GM13977 (cell line): ENCODE results near the gene LYZL1.

Experiments used
- DNase-seq: peaks from one replicate; pipeline ENCODE4 v3.0.0; 2012; ENCODE audit warnings: low spot score
- CTCF ChIP-seq: IDR thresholded peaks from 2 replicates; pipeline ENCODE4 v1.5.1; 2012; ENCODE audit warnings: mild to moderate bottlenecking, control low read depth; ENCODE audit not compliant: insufficient read depth; ENCODE audit errors: extremely low read depth, missing control alignments
- in situ Hi-C: fragments of 300-500 bp; cut with MboI; formaldehyde crosslinking; loops from one replicate; pipeline ENCODE4 v1.12.0; 2022; ENCODE audit warnings: low sequenced_read_pairs, low pct_unique_long_range_greater_than_20kb, mixed read lengths, inconsistent platforms; ENCODE audit not compliant: unreplicated experiment

The LYZL1 gene

GRCh38 chr10:29343607-29344038, 54.8 kb downstream of the LYZL1 start:
- TF ChIP-seq CTCF, result no peak
- no peak for DNase-seq
- in situ Hi-C loops, result no loop called here

- in situ Hi-C loops, result no loop called here
- no peak for DNase-seq
- TF ChIP-seq CTCF, result no peak
These were observed 55.4 kb downstream of the LYZL1 start for GRCh38 chr10:29344073-29344820.

- in situ Hi-C loops, result no loop called here
- no peak for DNase-seq
- no peak for TF ChIP-seq CTCF
These were observed 56.5 kb downstream of the LYZL1 start for GRCh38 chr10:29345144-29345909.

- TF ChIP-seq CTCF, result no peak
- in situ Hi-C loops, result no loop called here
- no peak for DNase-seq
These were observed 57.0 kb downstream of the LYZL1 start for GRCh38 chr10:29345910-29346209.

- DNase-seq, result no peak
- in situ Hi-C loops, result no loop called here
- no peak for TF ChIP-seq CTCF
These were observed 57.6 kb downstream of the LYZL1 start for GRCh38 chr10:29346296-29347001.

- DNase-seq, result no peak
- in situ Hi-C loops, result no loop called here
- no peak for TF ChIP-seq CTCF
These were observed 60.0 kb downstream of the LYZL1 start for GRCh38 chr10:29348836-29349235.
